DMS79 (cell line): Measurements from ENCODE around the gene RHOT2.
A peak's percentile ranks its signal among the peaks of the same experiment; 100 is the strongest.

Source experiments
- DNase-seq: peaks from one replicate; lab custom pipeline; 2025; lab: John Stamatoyannopoulos, UW

The RHOT2 gene

DNA sequence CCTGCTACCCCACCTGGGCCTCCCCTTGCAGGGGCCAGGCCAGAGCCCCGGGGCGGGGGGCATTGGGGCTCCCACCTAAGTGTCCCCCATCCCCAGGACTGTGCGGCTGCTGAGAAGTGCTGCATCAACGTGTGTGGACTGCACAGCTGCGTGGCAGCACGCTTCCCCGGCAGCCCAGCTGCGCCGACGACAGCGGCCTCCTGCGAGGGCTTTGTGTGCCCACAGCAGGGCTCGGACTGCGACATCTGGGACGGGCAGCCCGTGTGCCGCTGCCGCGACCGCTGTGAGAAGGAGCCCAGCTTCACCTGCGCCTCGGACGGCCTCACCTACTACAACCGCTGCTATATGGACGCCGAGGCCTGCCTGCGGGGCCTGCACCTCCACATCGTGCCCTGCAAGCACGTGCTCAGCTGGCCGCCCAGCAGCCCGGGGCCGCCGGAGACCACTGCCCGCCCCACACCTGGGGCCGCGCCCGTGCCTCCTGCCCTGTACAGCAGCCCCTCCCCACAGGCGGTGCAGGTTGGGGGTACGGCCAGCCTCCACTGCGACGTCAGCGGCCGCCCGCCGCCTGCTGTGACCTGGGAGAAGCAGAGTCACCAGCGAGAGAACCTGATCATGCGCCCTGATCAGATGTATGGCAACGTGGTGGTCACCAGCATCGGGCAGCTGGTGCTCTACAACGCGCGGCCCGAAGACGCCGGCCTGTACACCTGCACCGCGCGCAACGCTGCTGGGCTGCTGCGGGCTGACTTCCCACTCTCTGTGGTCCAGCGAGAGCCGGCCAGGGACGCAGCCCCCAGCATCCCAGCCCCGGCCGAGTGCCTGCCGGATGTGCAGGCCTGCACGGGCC, 35.2 kb upstream of the RHOT2 start:
- no peak for DNase-seq

DNA sequence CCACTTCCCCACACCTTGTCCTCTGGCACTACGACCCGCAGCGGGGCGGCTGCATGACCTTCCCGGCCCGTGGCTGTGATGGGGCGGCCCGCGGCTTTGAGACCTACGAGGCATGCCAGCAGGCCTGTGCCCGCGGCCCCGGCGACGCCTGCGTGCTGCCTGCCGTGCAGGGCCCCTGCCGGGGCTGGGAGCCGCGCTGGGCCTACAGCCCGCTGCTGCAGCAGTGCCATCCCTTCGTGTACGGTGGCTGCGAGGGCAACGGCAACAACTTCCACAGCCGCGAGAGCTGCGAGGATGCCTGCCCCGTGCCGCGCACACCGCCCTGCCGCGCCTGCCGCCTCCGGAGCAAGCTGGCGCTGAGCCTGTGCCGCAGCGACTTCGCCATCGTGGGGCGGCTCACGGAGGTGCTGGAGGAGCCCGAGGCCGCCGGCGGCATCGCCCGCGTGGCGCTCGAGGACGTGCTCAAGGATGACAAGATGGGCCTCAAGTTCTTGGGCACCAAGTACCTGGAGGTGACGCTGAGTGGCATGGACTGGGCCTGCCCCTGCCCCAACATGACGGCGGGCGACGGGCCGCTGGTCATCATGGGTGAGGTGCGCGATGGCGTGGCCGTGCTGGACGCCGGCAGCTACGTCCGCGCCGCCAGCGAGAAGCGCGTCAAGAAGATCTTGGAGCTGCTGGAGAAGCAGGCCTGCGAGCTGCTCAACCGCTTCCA, 34.4 kb upstream of the RHOT2 start:
- no peak for DNase-seq

DNA sequence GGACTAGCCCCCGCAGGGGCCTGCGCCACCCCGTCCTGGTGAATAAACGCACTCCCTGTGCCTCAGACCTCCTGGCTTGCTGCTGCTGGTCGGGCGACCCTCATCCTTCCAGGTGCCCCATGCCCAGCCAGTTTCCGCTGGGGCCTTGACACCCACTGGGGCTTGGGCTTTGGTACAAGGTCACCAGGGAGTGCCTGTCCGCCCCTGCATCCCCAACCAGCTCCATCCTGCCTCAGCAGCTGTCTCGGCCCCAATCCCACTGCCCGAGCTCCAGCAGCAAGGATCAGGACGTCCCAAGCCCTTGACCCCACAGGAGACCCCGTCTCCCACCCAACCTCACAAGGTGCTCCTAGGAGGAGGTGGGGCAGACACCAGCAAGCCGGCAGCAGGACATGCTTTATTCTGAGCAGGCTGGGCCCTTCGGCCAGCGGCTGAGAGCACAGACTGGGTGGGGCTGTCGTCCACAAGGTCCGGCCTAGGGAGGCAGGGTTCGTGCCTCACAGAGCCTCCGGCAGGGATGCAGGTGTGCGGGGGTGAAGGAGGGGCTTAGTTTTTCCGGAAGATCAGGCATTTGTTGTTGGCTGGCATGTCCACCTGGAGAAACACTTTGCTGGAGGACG, 33.8 kb upstream of the RHOT2 start:
- DNase-seq = no peak

DNA sequence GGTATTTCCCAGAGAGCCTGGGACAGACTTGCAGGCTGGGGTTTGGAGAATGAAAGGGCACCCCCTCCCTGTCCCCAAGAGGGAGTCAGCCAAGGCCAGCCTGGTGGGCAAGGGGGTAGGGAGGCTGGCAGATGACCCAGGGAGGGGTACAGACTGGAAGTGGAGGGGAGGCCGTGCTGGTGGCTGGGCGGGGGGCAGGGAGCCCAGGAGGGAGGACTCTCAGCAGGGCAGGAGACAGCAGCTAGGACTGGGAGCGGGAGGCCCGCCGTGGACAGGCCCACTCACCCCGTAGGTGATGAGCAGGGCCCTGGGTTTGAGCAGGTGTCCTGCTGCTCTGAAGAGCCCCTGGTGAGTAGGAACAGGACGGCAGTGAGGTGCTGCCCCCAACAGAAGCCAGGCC, 32.9 kb upstream of the RHOT2 start:
- no peak for DNase-seq

DNA sequence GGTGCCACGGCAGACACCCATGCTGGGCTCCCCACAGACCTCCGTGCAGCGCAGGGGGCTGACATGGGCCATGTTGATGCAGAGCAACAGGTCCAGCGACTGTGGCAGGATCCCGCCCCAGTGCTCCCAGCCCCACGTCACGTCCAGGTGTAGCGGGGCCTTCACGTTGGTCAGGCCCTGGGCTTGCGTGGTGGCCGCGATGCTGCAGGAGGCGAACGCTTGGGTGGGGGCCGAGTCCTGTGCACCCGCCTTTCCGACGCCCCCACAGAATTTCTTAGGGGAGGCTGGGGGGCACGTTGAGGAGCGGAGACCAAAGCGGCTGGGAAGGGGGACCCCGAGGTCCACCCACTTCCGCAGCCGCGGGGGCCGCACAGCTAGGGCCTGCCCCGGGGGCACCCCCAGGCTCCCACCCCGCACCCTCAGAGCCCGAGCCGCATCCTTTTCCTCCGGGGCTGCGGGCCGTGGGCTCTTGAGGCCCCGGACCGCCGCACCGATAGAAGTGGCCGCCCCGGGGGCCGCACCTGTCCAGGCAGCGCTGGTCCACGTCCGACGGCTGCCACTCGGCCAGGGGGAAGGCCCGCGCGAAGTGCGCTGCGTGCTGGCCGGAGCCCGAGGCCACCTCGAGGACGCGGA, 32.2 kb upstream of the RHOT2 start:
- DNase-seq = no peak

DNA sequence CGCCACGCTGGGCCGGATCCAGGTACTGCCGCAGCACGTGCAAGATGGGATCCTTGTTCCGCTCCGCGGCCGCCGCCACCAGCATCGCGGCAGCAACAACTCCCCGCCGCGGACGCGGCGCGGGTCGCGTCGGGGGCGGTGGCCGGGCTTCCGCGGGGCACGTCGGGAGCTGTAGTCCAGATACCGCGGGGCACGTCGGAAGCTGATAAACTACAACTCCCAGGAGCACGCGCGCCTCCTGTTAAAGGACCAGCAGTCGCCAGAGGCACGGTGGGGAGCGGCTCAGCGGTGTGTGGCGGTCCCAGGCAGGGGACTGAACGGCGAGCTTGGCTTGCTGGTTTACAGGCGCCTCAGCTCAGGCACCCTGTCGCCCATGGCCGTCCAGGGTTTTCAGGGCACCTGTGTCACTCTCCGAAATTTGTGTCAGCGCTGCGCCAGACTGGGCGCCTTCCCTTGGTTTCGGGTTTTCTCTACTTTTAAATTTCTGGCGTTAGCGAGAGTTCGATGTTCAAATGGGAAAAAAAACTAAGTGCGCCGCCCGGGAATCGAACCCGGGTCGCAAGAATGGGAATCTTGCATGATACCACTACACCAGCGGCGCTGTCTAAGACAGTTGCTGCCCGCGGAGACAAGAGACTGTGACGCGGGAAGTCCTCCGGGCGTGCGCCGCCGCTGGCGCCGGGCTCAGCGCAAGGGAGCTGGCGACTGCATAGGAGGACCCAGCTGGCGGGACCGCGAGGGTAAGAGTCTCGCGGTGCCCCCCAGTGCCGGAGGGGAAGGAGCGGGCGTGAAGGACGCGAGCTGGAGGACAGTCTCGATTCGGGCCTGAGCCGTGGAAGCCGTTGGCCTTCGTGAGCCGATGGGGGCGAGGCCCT, 31.5 kb upstream of the RHOT2 start, which contains the start of gene METTL26:
Gene METTL26 (minus strand): TSS at position 100 of the 875 bp plus-strand sequence. CDS start 15 bp downstream, at position 85.
- peak; percentile 84 for DNase-seq

DNA sequence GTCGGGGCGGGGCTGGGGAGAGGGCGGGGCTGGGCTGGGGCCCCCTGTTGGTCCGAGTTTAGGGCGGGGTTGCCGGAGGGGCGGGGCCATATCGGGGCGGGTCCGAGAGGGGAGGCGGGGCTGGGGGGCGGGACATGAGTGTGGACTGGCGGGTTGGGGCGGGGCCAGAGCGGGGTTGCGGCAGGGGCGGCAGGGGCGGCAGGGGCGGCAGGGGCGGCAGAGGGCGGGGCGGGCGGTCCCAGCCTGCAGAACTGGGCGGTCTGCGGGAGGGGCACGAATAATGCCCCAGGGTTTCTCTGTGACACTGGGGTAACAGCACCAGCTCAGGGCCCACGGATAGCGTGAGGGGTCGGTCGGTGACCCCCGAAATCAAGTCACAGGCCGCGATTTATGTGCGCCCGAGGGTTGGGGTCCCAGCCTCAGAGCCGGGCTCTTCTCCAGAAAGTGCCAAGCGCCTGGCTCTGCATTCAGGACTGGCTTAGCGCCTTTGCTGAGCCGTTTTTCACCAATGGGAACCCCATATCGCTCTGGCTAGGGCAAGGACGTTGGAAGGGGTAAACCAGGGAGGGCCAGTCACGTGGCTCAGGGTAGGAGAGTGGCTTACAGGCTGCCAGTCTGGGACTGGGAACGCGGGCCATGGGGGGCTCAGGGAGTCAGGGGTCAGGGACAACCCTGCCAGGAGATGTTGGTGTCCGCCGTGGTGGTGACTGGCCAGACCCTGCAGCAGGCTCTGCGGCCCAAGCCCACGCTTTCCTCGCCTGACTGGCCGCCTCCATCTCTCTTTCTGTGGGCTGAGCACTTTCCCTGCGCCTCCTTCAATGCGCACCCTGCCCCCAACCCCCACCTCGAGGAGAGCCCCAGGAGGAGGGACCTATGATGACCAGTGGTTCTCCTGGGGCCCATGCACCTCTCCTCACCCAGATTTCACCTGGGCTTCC, 30.6 kb upstream of the RHOT2 start:
- no peak for DNase-seq

DNA sequence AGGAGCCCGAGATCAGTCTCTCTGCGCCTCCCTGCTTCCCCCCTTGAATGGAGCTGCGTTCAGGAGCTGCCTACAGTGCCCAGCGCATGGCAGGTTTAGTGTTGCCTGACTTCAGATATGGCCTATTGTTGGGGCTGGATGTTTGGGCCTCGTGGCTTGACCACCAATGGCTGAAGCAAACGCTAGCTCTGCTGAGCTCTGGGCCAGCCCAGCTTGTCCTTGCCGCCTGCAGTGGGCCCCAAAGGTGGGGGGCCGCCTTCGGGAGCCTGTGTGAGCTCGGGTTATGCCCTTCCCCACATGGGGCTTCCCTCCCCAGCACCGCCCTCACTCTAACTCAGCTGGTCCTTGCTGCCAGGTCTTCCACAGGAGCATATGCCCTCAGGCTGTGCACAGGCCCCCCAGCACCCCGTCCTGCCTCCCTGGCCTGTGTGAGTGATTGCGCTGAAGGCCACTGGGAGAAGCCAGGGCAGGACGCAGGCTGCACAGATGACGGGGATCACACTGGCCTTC, 29.8 kb upstream of the RHOT2 start:
- no peak for DNase-seq

DNA sequence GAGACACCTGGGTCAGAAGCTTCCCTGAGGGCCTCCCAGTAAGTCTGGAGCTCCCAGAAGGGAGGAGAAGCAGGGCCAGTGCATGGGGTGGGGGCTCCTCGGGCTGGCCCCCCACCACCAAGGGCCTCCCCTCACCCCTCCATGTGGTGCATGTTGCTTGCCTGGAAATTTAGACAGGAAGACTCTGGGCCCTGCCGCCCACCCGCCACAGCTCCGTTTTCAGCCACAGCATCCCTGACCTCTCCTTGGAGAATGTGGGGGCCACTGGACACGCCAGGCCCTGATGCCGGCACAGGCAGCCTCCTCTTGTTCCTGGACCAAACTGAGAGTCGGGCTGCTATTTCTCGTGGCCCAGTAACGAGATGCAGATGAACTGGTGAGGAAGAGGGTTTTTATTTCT, 29.1 kb upstream of the RHOT2 start:
- no peak for DNase-seq

DNA sequence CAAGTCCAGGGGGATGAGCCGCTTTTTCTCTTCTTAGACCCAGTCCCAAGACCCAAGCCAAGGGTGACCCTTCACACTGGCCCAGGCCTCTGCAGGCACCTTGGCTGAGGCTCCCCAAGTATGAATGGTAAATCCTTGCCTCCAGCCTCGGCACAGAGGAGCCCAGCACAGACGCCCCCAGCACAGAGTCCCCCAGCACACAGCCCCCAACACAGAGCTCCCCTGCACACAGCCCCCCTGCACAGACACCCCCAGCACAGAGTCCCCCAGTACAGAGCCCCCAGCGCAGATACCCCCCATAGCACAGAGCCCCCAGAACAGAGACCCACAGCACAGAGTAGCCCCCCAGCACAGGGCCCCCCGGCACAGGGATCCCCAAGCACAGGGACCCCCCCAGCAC, 27.3 kb upstream of the RHOT2 start:
- DNase-seq = no peak

DNA sequence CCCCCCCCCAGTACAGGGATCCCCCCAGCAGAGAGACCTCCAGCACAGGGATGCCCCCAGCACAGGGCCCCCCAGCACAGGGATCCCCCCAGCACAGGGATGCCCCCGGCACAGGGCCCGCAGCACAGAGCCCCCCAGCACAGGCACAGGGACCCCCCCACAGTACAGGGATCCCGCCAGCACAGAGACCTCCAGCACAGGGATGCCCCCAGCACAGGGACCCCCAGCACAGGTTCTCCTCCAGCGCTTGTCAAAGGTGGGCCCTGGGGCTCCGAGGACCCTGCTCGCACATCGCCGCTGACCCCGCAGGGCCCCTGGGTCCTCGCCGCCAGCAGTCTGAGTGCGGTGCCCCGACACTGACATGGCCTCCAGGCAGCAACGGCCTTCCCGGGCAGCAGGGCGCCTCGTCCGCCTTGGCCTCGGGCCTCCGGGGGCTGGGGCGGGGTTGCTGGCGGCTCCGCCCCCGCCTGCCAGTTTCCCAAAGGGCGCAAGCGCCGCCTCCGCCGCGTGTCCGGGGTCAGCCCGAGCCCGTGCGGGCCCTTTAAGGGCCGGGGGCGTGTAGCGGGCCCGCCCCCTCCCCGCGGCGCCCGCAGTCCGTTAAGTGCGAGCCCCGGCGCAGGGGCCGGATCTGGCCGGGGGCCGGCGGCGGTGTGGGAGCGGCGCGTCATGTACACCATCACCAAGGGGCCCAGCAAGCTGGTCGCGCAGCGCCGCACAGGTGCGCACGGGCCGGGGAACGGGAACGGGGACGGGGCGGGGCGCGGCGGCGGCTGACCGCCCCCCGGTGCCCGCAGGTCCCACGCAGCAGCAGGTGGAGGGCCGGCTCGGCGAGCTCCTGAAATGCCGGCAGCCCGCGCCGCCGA, 26.4 kb upstream of the RHOT2 start, which contains the start of gene MCRIP2:
Gene MCRIP2 (plus strand): TSS at position 503 of the 863 bp plus-strand sequence. CDS start 164 bp downstream, at position 667.
- DNase-seq = peak; percentile 42

DNA sequence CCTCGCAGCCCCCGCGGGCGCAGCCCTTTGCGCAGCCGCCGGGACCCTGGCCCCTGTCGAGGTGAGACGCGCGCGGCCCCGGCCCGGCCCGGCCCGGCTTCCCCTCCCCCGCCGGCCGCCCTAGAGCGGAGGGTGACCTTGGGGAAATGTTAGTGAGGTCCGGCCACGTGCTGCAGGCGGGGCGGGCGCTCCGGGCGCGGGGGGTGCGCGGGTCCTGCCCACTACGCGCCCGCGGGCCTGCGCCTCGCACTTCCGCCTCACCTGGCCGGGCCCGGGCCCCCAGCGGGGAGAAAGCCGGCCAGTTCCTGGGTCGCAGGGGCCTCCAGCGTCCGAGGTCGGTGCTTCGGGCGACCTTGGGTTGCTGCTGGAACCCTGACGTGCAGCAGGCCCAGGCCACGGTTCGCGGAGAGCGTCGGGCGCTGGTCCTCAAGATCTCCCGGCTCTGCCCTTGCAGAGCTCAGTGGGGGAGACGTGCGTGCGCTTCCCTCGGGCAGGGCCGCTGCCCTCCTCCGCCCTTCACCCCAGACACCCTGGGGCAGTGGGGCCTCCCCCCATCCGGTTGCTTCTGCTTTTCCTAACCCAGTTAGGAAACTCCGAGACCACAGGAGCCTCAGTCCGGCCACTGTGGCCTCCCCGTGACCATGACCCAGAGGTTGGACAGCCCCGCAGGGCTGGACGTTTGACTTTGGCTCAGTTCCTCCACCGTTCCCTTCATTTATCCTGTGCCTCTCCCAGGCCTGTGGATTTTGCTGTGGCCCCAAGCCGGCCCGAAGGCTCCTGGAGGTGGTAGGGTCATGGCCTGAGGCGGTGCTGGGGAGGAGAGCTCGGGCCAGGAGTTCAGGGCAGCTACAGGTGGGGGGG, 25.5 kb upstream of the RHOT2 start:
- DNase-seq = no peak

DNA sequence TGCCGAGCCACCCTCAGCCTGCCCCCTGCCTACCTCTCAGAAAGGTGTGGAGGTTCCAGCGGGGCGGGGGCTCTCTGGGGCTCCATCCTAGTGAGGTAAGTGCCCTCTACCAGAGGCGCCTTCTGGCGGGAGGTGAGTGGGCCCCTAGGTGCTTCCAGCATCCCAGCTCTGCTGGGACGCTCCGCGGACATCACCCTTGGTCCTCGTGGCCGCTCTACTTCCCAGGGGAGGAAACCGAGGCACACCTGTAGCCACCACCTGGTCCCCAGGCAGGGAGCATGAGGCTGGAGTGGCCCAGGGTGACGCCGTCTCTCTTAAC, 24.9 kb upstream of the RHOT2 start:
- DNase-seq = no peak

DNA sequence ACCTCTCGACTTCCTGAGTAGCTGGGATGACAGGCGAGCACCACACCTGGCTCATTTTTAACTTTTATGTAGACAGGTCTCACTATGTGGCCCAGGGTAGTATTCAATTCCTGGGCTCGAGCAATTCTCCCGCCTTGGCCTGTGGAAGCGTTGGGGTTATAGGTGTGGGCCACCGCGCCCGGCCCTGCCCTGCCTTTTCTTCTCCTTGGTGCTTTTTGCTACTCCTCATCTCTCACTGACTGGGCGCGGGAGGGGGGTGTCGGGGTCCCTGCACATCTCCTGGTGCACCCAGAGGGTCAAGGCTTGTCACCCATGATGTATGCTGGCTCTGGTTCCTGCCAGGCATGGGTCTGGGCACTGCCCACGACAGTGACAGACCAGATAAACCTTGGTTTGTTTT, 23.4 kb upstream of the RHOT2 start:
- DNase-seq = no peak

DNA sequence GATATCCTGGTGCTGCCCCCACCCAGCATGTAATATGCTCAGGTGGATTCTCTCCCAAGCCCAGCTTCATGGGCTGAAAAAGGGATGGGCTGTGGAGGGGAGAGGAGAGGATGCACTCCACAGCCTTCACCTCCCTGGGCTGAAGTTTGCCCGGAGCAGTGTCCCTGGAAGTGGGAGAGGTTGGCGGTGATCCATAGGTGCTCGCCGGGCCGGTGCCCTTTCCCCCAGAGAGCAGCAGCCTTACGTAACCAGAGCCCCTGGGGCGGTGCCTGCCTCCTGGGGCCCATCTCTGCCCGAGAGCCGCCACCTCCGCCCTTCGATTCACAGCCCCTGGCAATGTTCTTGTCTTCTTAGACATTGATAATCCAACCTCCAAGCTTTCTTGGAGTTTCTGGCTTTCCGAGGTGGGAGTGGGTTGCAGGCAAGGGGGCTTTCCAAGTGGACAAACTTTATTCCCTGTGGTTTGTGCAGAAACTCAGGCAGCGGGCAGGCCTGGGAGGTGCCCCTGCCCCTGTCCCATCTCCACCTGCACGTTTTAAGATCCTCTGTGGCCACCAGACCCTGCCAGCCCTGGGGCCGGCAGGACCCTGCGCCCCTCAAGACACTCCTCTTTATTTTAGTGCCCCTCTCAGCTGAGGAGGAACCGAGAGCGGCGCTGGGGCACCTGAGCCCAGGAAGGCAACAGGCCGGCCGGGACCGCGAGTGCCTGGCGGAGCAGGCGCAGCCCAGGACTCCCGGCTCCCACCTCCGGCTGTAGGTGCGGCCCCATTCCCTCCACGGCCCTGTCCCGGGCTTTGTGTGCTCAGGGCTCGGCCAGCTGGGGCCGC, 21.9 kb upstream of the RHOT2 start:
- no peak for DNase-seq

DNA sequence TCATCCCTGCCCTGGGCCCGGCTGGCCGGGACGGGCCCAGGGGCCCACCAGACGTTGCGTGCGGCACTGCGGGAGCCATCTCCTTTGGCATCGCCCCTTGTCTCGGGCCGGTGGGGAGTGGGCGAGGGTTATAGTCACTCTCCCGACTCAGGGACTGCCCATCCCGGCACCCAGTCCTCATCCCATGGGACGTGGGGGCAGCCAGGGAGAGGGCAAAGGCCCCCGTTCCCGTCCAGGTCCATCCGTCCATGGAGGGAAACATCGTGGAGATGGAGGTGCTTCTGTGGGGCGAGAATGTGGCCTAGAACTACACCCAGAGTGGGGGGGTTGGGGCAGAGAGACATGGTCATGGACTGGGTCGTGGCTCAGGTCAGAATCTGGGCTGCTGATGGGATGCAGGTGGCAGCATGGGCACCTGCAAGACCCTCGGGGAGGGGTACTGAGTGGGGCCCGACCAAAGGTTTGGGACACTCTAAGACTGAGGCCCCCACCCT, 21.2 kb upstream of the RHOT2 start:
- DNase-seq = no peak
